Measurements from ENCODE around the gene DCLK1.

Gene DCLK1

DNA sequence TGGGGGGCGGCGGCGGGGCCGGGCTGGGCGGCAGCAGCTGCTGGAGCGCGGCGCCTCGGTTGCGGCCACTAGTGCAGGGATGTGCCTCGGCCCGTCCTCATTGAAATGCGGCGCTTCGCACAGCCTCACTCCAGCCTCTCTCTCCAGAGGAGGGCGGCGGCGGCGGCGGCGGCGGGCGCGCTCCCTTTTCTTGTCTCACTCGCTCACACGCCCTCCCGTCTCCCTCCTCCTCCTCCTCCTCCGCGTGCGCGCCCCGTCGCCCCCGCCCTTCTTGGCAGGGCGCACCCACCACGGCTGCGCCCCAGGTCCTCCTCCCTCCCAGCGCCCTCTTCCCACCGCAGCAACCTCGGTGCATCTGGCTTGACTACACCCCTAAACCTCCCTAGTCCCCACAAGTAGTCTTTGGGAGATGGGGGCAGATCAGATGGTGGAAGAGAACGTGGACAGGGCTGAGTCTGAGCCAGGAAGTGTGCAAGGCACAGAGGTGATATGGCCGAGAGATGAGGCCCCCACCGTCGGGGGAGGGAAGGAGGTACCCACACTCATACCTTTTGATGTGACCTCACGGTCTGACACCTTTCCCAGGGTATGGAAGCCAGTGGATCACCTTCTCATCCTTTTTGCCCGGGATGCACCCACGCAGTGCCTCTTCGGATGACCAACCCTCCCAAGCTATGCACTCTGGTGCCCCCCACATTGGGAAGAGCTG is at the start of gene DCLK1:
Gene DCLK1, minus strand, starts transcription at position 161 of the 709 bp plus-strand sequence.
- peak; percentile 16 for DNase-seq

GRCh38 chr13:36175621-36176020 is 44.4 kb upstream of the DCLK1 start:
- DNase-seq = no peak

GRCh38 chr13:36174923-36175322 is 43.7 kb upstream of the DCLK1 start:
- DNase-seq = no peak

DNA sequence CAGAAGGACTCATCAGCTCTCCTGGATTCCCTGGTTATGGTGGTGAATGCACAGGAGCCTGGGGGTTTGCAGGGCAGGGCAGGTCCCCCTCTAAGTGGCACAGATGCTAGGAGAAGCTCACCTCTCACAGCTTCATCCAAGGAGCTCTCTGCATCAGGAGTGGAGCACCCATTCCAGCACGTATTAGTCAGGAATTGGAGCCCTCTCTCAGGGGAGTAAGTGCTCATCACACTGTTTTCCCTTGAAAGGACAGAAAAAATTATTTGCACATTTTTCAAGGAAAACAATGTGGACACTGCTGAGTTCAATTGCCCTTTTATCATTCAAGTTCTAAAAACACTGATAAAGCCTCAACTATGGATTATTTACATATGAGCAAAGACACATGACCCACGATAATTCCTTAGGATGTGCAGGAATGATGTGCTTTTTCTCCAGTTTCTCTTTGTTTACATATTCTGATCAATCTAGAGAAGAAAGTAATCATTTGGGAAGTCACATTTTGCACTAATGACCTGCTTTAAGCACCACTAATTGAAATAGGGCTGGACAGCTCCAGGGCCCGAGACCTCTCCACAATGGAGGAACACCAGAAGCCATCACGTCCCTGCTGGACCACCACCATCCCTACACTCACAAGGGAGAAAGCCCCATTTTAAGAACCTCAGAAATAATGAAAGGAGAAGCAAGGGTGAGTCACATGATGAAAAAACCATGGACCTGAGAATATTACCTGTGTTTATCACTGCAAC is 42.6 kb upstream of the DCLK1 start:
- DNase-seq = no peak

DNA sequence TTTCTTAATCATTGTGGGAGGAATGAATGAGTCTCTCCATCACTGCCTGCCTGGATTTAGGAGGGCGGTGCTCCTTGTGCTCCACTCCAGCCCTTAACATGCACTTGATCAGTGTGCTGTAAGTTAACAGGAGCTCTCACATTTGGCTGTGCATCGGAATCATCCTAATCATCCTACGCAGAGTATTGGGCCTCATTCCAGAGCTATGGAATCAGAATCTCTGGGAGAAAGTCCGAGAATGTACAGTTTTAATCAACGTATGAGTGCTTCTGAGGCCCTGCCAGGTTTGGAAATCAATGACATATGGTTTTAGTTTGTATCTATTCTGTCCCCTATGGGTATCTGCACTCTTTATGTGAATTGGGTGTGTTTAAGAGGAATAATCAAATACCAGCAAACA is 34.9 kb upstream of the DCLK1 start:
- no peak for DNase-seq

DNA sequence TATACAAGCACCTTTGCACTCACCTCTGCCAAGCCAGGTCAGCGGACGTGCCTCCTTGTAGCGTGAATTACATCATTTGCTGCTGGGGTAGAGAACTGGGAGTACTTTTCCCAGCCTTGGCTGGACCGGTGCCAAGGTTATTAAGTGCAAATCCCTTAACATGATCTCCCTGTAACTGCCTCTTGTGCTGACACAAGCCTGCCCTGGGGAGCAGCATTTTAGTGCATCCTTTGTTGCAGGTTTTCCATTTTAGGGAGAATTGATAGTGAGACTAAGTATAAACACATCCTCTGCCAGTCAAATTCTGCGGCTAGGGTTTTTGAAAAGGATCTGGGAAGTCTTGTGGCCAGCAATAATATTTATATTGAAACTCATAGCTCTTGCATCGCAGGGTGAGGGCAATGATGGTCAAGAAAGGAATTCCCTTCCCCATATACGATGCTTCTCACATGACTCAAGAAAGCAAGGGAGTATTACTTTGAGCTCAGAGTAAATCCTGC is 32.7 kb upstream of the DCLK1 start:
- peak; percentile 96 for DNase-seq

DNA sequence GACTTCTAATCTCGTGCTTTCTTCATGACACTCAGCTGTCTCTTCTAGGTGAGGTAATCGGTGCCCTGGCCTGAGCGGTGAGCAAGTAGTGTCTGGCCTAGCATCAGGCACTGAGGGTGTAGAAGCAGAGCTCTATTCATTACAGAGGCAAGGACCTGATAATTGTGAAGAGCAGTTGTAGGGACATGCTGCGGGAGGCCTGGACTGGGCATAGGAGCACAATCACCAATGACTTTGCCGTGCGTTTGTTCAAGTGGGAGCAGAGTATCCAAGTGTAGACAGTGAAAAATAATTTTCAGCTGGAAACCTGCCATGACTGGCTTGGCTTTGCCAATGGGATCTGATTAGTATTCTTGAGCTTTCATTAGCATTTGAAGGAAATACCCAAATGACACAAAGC is 32.1 kb upstream of the DCLK1 start:
- DNase-seq = peak; percentile 70

DNA sequence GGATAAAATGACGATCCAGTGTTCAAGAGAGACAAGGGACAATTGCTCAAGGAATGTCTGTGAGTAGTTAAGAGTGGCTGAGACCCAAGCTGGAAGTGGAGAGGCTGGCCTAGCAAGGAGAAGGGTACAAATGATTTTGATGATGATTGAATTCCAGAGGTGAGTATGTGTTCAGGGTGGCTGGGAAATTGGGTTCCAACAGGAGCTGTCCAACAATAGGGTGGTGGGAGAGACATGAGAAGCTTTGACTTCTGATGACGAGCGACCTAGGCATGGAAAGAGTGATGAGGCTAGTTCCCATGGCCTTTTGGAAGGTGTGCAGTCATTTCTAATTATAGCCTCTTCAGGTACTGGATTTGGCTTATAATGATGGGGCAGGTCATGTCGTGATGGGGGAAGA is 29.1 kb upstream of the DCLK1 start:
- no peak for DNase-seq

- no peak for DNase-seq
These were observed 27.4 kb upstream of the DCLK1 start for GRCh38 chr13:36158611-36159010.

- DNase-seq = peak; percentile 66
These were observed 26.3 kb upstream of the DCLK1 start for GRCh38 chr13:36157480-36157879.

- DNase-seq = no peak
These were observed 23.5 kb upstream of the DCLK1 start for GRCh38 chr13:36154567-36155291.

GRCh38 chr13:36151591-36151990 is 20.4 kb upstream of the DCLK1 start:
- DNase-seq = no peak

DNA sequence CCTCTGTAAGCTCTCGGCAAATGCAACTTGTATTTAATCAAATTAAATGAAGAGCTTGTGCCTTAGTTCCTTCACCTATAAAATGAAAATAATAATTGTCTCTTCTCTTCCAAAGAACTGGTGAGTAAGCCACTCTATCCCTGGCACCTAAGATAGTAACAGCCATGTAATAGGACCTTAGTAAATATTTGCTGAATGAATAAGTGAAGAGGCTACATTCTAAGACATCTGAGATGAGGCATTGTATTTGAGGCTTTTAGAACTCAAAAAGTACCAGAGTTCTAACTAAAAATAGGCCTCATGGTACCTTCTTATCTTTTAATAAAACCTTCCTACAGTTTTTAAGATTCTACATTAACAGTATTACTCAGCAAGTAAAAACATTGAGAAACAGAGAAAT is 17.3 kb upstream of the DCLK1 start:
- DNase-seq = no peak

DNA sequence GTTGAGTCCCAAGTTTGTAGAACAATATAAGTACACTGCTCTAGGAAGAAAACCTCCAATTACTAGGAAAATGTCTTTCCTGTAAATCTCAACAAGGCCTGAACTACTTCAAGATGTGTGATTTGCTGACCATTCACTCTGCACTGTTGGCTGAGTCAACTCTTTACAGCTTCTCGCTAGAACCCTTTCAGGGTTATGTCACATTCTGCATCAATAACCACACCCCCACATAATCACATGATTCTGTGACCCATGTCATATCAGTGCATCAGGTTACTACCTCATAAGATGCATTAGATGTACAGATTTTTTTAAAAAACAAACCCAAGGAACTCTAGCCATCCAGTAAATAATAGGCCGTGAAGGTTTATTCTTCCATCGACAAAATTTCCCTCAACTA is 16.1 kb upstream of the DCLK1 start:
- no peak for DNase-seq

DNA sequence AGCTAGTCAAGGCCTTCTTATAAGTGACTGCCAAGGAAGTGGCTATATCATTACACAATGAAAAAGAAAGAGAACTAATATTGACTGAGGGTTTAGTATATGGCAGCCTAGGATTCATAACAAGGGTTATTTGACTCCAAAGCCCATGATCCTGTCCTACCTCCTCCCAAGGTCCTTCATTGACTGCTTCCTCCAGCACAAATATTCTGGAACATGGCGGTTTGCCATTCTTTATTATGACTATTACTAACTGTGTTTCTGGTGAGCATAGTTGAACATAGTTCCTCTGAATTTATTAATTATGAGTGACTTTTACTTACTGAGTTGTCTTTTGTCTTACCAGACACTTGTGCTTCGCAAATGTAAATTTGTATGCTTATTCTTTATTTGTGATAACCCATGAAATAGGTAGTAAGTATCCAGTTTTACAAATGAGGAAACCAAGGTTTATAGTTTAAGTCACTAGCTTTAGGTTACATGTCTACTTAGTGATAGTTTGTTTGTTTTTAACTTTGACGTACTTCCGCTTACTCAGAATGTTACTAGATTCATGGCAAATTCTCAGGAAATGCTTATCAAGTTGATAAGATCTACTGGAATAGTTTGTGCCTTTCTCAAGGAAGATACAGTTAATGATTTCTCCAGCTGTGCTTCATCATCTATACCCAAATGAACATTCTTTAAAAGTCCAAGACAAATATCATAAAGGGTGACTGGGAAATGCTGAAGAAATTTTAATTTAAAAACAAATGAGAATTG is 15.5 kb upstream of the DCLK1 start:
- DNase-seq = no peak

GRCh38 chr13:36143738-36144137 is 12.6 kb upstream of the DCLK1 start:
- DNase-seq = no peak

- DNase-seq = no peak
These were observed 11.6 kb upstream of the DCLK1 start for GRCh38 chr13:36142735-36143134.

- DNase-seq = no peak
These were observed 4.7 kb upstream of the DCLK1 start for GRCh38 chr13:36135876-36136275.

DNA sequence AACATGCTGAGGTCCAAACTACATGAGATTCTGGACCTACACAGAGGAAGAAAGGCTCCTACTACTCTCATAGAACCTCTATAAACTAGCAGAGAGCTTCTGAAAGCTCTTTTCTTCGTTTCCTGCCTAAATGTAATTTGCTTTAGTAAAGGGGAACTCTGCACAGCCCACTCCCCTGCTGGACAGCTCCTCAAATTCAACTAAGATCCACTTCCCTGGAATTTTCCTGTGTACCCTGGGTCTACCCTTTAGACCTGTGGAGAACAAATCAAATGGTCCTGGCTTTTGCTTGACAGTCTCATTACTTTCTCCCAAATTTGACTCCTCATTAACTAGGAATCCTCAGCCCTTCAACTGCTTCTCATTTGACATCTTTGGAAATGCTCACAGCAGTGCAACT is 3.5 kb upstream of the DCLK1 start:
- no peak for DNase-seq

DNA sequence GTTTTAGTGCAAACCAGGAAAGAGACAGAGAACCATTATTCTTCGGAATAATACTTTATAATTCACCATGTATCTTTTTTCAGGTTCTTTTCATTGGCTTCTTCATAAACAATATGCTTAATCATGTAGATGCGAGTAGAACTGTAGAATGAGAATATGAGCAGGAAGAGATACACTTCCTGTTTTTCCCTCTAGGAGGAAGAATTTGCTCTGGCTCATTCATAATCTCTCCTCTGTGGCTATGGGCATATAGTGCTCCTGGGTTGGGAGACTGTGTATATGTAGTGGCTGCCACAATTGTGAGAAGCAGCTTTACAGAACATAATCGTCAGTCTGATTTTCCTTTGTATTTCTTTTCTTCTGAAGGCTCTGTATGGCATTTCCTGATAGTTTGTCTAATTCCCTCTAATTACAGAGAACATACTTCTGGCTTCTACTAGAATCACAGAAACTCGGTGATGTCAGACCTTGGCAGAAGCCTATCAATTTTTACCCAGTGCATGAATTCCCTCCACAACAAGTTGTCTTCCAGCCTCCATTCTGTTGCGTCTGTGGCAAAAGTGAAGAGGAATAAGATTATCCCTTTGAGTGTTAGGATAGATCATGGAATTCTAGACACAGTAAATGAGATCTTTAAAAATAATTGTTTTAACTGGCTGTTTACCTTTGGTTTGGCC is 2.9 kb upstream of the DCLK1 start:
- DNase-seq = peak; percentile 9

GRCh38 chr13:36132376-36132775 is 1.2 kb upstream of the DCLK1 start:
- no peak for DNase-seq

DNA sequence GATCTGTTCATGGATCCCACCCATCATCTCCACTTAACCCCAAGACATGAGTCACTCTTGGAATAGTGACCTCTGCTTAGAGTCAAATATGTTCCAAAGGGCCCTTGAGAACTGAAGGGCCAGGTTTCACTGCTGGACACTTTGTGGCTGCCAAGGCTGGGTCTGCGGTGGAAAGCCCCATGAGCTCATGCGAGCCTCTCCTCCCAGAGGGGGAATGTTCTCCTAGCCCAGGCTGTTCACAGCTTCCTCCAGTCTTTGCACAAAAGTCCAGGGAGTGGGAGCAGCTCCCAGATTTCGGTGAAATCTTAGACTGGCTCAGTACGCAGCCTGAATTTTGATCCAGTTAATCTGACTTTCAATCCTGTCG is 732 bp upstream of the DCLK1 start:
- DNase-seq = no peak
